HL-60 (cell line): Measurements from ENCODE around the gene CALHM5.

Source experiments
- DNase-seq, 2 experiments: peaks; one replicate each; pipeline ENCODE4 v3.0.0-alpha.2; 2010 to 2020; ENCODE audit warnings: low read depth in 1 of 2, low spot score in 1 of 2
- H3K27ac ChIP-seq: fragments of 250-450 bp; sonication (Bioruptor Pico); replicated peaks from 2 replicates; pipeline ENCODE4 v1.5.1; 2020; ENCODE audit warnings: mild to moderate bottlenecking, moderate library complexity
- H3K27me3 ChIP-seq: fragments of 250-450 bp; sonication (Bioruptor Pico); 2 replicates; pipeline ENCODE4 v1.5.1; 2021; ENCODE audit warnings: mild to moderate bottlenecking, moderate library complexity; ENCODE audit not compliant: insufficient read depth, poor library complexity, severe bottlenecking
- H3K4me3 ChIP-seq: replicated peaks from 2 replicates; pipeline ENCODE4 v1.5.1; 2011; ENCODE audit warnings: mild to moderate bottlenecking, control low read depth, low read length; ENCODE audit not compliant: insufficient read depth
- CTCF ChIP-seq: IDR thresholded peaks from one replicate; pipeline ENCODE4 v1.5.1; 2011; ENCODE audit warnings: low read length, control low read depth, inconsistent platforms; ENCODE audit not compliant: insufficient read depth
- GABPA ChIP-seq: IDR thresholded peaks from 2 replicates; pipeline ENCODE4 v1.6.1; 2012; ENCODE audit warnings: low read depth
- POLR2AphosphoS5 ChIP-seq: IDR thresholded peaks from 2 replicates; pipeline ENCODE4 v1.6.1; 2012; ENCODE audit warnings: low read depth
- REST ChIP-seq: IDR thresholded peaks from 2 replicates; pipeline ENCODE4 v1.6.1; 2012; ENCODE audit warnings: low read depth; ENCODE audit not compliant: insufficient replicate concordance
- SPI1 ChIP-seq: IDR thresholded peaks from 2 replicates; pipeline ENCODE4 v1.6.1; 2012; ENCODE audit warnings: low read depth, mild to moderate bottlenecking, borderline replicate concordance

CALHM5 gene

GRCh38 chr6:116528780-116529179, 17.3 kb downstream of the CALHM5 start:
- TF ChIP-seq SPI1 (no peak), GABPA (no peak), POLR2AphosphoS5 (no peak), REST (no peak), CTCF (no peak)
- Histone ChIP-seq H3K27me3 (no peaks in the 10 kb centered on the region), H3K27ac (no peak overlapping the region), H3K4me3 (no peak overlapping the region)
- no peak for DNase-seq

- Histone ChIP-seq H3K27ac (no peak overlapping the region), H3K4me3 (no peak overlapping the region), H3K27me3 (no peaks in the 10 kb centered on the region)
- DNase-seq: no peak
- TF ChIP-seq GABPA (no peak), SPI1 (no peak), POLR2AphosphoS5 (no peak), CTCF (no peak), REST (no peak)
Observed at GRCh38 chr6:116529466-116530290, 18.2 kb downstream of the CALHM5 start.

- Histone ChIP-seq H3K27ac (no peak overlapping the region), H3K4me3 (no peak overlapping the region), H3K27me3 (no peaks in the 10 kb centered on the region)
- TF ChIP-seq POLR2AphosphoS5 (no peak), REST (no peak), CTCF (no peak), SPI1 (no peak), GABPA (no peak)
- no peak for DNase-seq
Observed at GRCh38 chr6:116530436-116530835, 19.0 kb downstream of the CALHM5 start.
